H1 (cell line): ENCODE measurements around the gene TAOK1. TPM values are rescaled to one million over a fixed set of nuclear protein-coding genes. Genes with fewer than 3 reads are reported as not detected.

Experiments used
- CTCF ChIA-PET: fragments of 300-600 bp; sonication (Branson Sonifier 250); formaldehyde crosslinking; loops from one replicate; lab custom pipeline; 2021; ENCODE audit not compliant: partially characterized antibody; lab: Charles Lee
- POLR2A ChIA-PET: fragments of 300-600 bp; sonication (Branson Sonifier 250); formaldehyde crosslinking; loops from one replicate; lab custom pipeline; 2021; ENCODE audit warnings: inconsistent platforms; ENCODE audit not compliant: partially characterized antibody; lab: Charles Lee
- DNase-seq, 2 experiments: peaks; one replicate each; pipeline versions ENCODE4 v3.0.0 to v3.0.0-alpha.2; 2010 to 2022; ENCODE audit warnings: low spot score in 2 of 2, low read depth in 1 of 2, mixed read lengths in 1 of 2
- FAIRE-seq: peaks from 2 replicates; lab custom pipeline; 2011; peaks lifted over from hg19 to GRCh38; lab: Jason Lieb, UNC
- H2AFZ ChIP-seq: 2 replicates; pipeline ENCODE4 v1.8.1; 2012; ENCODE audit warnings: low read length, inconsistent platforms
- H2AK5ac ChIP-seq: 2 replicates; pipeline ENCODE4 v1.6.1; 2013; ENCODE audit warnings: low read depth, low read length
- H2BK120ac ChIP-seq: replicated peaks from 2 replicates; pipeline ENCODE3; 2013; ENCODE audit warnings: low read depth, low read length, inconsistent platforms
- H2BK12ac ChIP-seq: 2 replicates; pipeline ENCODE4 v1.6.1; 2013; ENCODE audit warnings: low read depth, low read length
- H2BK15ac ChIP-seq: 2 replicates; pipeline ENCODE4 v1.6.1; 2013; ENCODE audit warnings: low read length
- H2BK20ac ChIP-seq: 2 replicates; pipeline ENCODE4 v1.6.1; 2013; ENCODE audit warnings: low read length
- H2BK5ac ChIP-seq: 2 replicates; pipeline ENCODE4 v1.6.1; 2013; ENCODE audit warnings: low read depth, low read length
- H3K14ac ChIP-seq: 2 replicates; pipeline ENCODE4 v1.6.1; 2013; ENCODE audit warnings: inconsistent platforms; ENCODE audit not compliant: insufficient read length
- H3K18ac ChIP-seq: 2 replicates; pipeline ENCODE4 v1.6.1; 2013; ENCODE audit warnings: low read length; ENCODE audit errors: extremely low read depth
- H3K23ac ChIP-seq: 2 replicates; pipeline ENCODE4 v1.6.1; 2013; ENCODE audit warnings: inconsistent platforms; ENCODE audit not compliant: insufficient read length
- H3K23me2 ChIP-seq: 2 replicates; pipeline ENCODE4 v1.6.1; 2013; ENCODE audit warnings: low read depth, low read length
- H3K27ac ChIP-seq: 2 replicates; pipeline ENCODE4 v1.6.1; 2011; ENCODE audit warnings: low read depth, low read length, inconsistent platforms
- H3K27me3 ChIP-seq, 4 experiments: replicated peaks in 1 of 4; 1 replicate in 1 of 4; 2 replicates in 3 of 4; pipeline versions ENCODE4 v1.6.1 to v1.8.1; 2011 to 2013; ENCODE audit warnings: low read length in 3 of 4, mild to moderate bottlenecking in 3 of 4, inconsistent platforms in 2 of 4, mixed read lengths in 2 of 4, moderate library complexity in 1 of 4; ENCODE audit not compliant: control insufficient read depth in 3 of 4, insufficient read depth in 3 of 4; ENCODE audit errors: extremely low read depth in 1 of 4
- H3K36me3 ChIP-seq, 4 experiments: 2 replicates each; pipeline versions ENCODE4 v1.6.1 to v1.8.1; 2011 to 2013; ENCODE audit warnings: mild to moderate bottlenecking in 4 of 4, low read length in 3 of 4, moderate library complexity in 2 of 4, control low read depth in 1 of 4, inconsistent platforms in 1 of 4; ENCODE audit not compliant: insufficient read depth in 4 of 4, control insufficient read depth in 2 of 4
- H3K4ac ChIP-seq: replicated peaks from 2 replicates; pipeline ENCODE3; 2013; ENCODE audit warnings: low read length, low read depth, mixed read lengths, inconsistent platforms; ENCODE audit not compliant: insufficient read length
- H3K4me1 ChIP-seq, 4 experiments: replicated peaks in 1 of 4; 1 replicate in 1 of 4; 2 replicates in 3 of 4; pipeline versions ENCODE4 v1.6.1 to v1.8.1; 2011 to 2013; ENCODE audit warnings: low read length in 3 of 4, inconsistent platforms in 2 of 4, mixed read lengths in 1 of 4; ENCODE audit not compliant: insufficient read depth in 4 of 4, control insufficient read depth in 3 of 4
- H3K4me2 ChIP-seq, 2 experiments: 2 replicates each; pipeline versions ENCODE4 v1.6.1 to v1.8.1; 2011 to 2013; ENCODE audit warnings: low read depth in 2 of 2, low read length in 2 of 2, control low read depth in 1 of 2, inconsistent platforms in 1 of 2, mild to moderate bottlenecking in 1 of 2; ENCODE audit not compliant: insufficient read depth in 1 of 2
- H3K4me3 ChIP-seq, 4 experiments: fragments of 200-600, 300-600 bp in 1 of 4; sonication (generic), shearing (Covaris generic), sonication (Bioruptor Twin) in 1 of 4; 2 replicates each; pipeline versions ENCODE4 v1.5.1 to v1.8.1; 2011 to 2016; ENCODE audit warnings: low read length in 4 of 4, low read depth in 3 of 4, control low read depth in 2 of 4, inconsistent platforms in 2 of 4, mild to moderate bottlenecking in 2 of 4, mixed read lengths in 1 of 4, moderate library complexity in 1 of 4; ENCODE audit not compliant: insufficient read depth in 2 of 4; ENCODE audit errors: extremely low read depth in 1 of 4
- H3K56ac ChIP-seq: replicated peaks from 2 replicates; pipeline ENCODE3; 2013; ENCODE audit warnings: low read depth, mild to moderate bottlenecking, mixed read lengths, low read length, inconsistent platforms; ENCODE audit not compliant: insufficient read length
- H3K79me1 ChIP-seq: 2 replicates; pipeline ENCODE4 v1.6.1; 2013; ENCODE audit warnings: low read depth, low read length, control low read depth
- H3K79me2 ChIP-seq, 2 experiments: 2 replicates each; pipeline versions ENCODE4 v1.6.1 to v1.8.1; 2012 to 2013; ENCODE audit warnings: low read length in 2 of 2, mild to moderate bottlenecking in 2 of 2, inconsistent platforms in 1 of 2; ENCODE audit not compliant: insufficient read depth in 2 of 2, control insufficient read depth in 1 of 2
- H3K9ac ChIP-seq, 4 experiments: replicated peaks in 1 of 4; 1 replicate in 1 of 4; 2 replicates in 3 of 4; pipeline versions ENCODE4 v1.6.1 to v1.8.1; 2011 to 2013; ENCODE audit warnings: low read depth in 3 of 4, low read length in 3 of 4, control low read depth in 2 of 4, mild to moderate bottlenecking in 2 of 4, moderate library complexity in 2 of 4, inconsistent platforms in 1 of 4; ENCODE audit errors: extremely low read depth in 1 of 4
- H3K9me3 ChIP-seq, 2 experiments: 2 replicates each; pipeline versions ENCODE4 v1.6.1 to v1.8.1; 2012 to 2013; ENCODE audit warnings: mild to moderate bottlenecking in 2 of 2, moderate library complexity in 2 of 2, control low read depth in 1 of 2, inconsistent platforms in 1 of 2, low read depth in 1 of 2, low read length in 1 of 2, mixed read lengths in 1 of 2; ENCODE audit not compliant: insufficient read depth in 2 of 2
- H4K20me1 ChIP-seq, 2 experiments: replicated peaks in 1 of 2; 2 replicates each; pipeline versions ENCODE3 to v1.8.1; 2011 to 2013; ENCODE audit warnings: inconsistent platforms in 2 of 2, low read length in 2 of 2, mild to moderate bottlenecking in 1 of 2; ENCODE audit not compliant: insufficient read depth in 2 of 2, control insufficient read depth in 1 of 2
- H4K5ac ChIP-seq: 2 replicates; pipeline ENCODE4 v1.6.1; 2013; ENCODE audit warnings: low read length, low read depth, mixed read lengths, inconsistent platforms; ENCODE audit not compliant: insufficient read length
- H4K8ac ChIP-seq: 2 replicates; pipeline ENCODE4 v1.8.0; 2013; ENCODE audit warnings: mild to moderate bottlenecking, moderate library complexity, low read length, inconsistent platforms; ENCODE audit not compliant: insufficient read depth; ENCODE audit errors: extremely low read depth
- H4K91ac ChIP-seq: replicated peaks from 2 replicates; pipeline ENCODE3; 2013; ENCODE audit warnings: low read length, mixed read lengths, inconsistent platforms; ENCODE audit not compliant: insufficient read length
- ATF2 ChIP-seq: IDR thresholded peaks from 2 replicates; pipeline ENCODE4 v1.6.1; 2012; ENCODE audit warnings: low read length, inconsistent platforms
- BCL11A ChIP-seq, 2 experiments: IDR thresholded peaks; one replicate each; pipeline ENCODE4 v1.6.1; 2011; ENCODE audit warnings: low read depth in 2 of 2, low read length in 2 of 2, mild to moderate bottlenecking in 2 of 2
- CBX8 ChIP-seq: fragments of 300-800, 300-1000 bp; sonication (generic); IDR thresholded peaks from 2 replicates; pipeline ENCODE4 v1.7.1; 2016; ENCODE audit warnings: low read depth, low read length, borderline replicate concordance
- CTBP2 ChIP-seq: IDR thresholded peaks from 2 replicates; pipeline ENCODE4 v1.7.0; 2011; ENCODE audit warnings: borderline replicate concordance, mild to moderate bottlenecking, moderate library complexity, mixed read lengths, low read length; ENCODE audit not compliant: insufficient read depth, insufficient read length
- EGR1 ChIP-seq: IDR thresholded peaks from 2 replicates; pipeline ENCODE4 v1.6.1; 2011; ENCODE audit warnings: low read depth, low read length, borderline replicate concordance
- NRF1 ChIP-seq: IDR thresholded peaks from 2 replicates; pipeline ENCODE4 v1.6.1; 2011; ENCODE audit warnings: mild to moderate bottlenecking, low read depth, low read length, improper control_type of control experiment
- PHF8 ChIP-seq: fragments of 200-600 bp; sonication (generic); conservative IDR thresholded peaks from 2 replicates; pipeline ENCODE4 v1.7.1; 2012; ENCODE audit warnings: low read depth, mild to moderate bottlenecking, inconsistent platforms, low read length, moderate library complexity
- SRF ChIP-seq: IDR thresholded peaks from 2 replicates; pipeline ENCODE4 v1.6.1; 2011; ENCODE audit warnings: mild to moderate bottlenecking, low read depth, low read length, moderate library complexity
- TAF7 ChIP-seq: optimal IDR thresholded peaks from 2 replicates; pipeline ENCODE3; 2011; ENCODE audit warnings: low read depth, mild to moderate bottlenecking, inconsistent platforms, low read length, moderate library complexity, borderline replicate concordance
- TBP ChIP-seq: IDR thresholded peaks from 2 replicates; pipeline ENCODE4 v1.6.1; 2011; ENCODE audit warnings: low read depth, low read length, improper control_type of control experiment
- YY1 ChIP-seq: IDR thresholded peaks from 2 replicates; pipeline ENCODE4 v1.6.1; 2011; ENCODE audit warnings: low read depth, mild to moderate bottlenecking, low read length
- WGBS, 2 experiments: shearing (Covaris generic) in 1 of 2; methylation state at CpG; one replicate each; pipeline versions ENCODE4 v1.1.6 to v1.1.7; 2013 to 2015; ENCODE audit warnings: low lambda C conversion rate in 2 of 2, mixed read lengths in 2 of 2, inconsistent platforms in 1 of 2, low coverage in 1 of 2, missing lambda C conversion rate in 1 of 2; ENCODE audit not compliant: insufficient replicate concordance in 2 of 2, insufficient coverage in 1 of 2, insufficient read length in 1 of 2; ENCODE audit errors: extremely low coverage in 1 of 2, missing lambda C conversion rate in 1 of 2; 5-methylcytosine and 5-hydroxymethylcytosine counted together
- polyA plus RNA-seq, 7 experiments: library from polyadenylated mRNA; depleted of rRNA in 3 of 7; stranded (reverse) in 5 of 7; unstranded in 2 of 7; fragments of >200 nt in 5 of 7; fragments of 200-250 nt in 2 of 7; gene quantifications; 1 replicate in 5 of 7; 2 replicates in 1 of 7; 4 replicates in 1 of 7; pipeline versions ENCODE4 v1.2.1 to v1.2.3, GENCODE V29; 2011 to 2013; ENCODE audit warnings: missing spikeins in 2 of 7, mixed read lengths in 2 of 7
- total RNA-seq: library from RNA; stranded (reverse); fragmentation: NEBNext Ultra II Directional; extraction: Animal tissue kit (Norgen Biotek cat#: 25700); gene quantifications from 2 replicates; pipeline ENCODE4 v1.2.1, GENCODE V29; 2021

TAOK1 gene
- total and polyA plus RNA-seq, 2 of the 8 experiments (the other 6 are each of a cell fraction or from before 2014, with no cell fraction given), result 12.2 to 90.6 TPM

- Histone ChIP-seq H2BK20ac (no peak overlapping the region), H2AFZ (no peak overlapping the region), H4K5ac (no peak overlapping the region), H2BK12ac (no peak overlapping the region), H3K27ac (no peak overlapping the region), H3K4ac (no peak overlapping the region), H3K4me3 (no peak overlapping the region), H4K8ac (no peak overlapping the region), H3K14ac (no peak overlapping the region), H2AK5ac (no peak overlapping the region), H3K79me2 (no peaks in the 10 kb centered on the region)
- DNase-seq, result no peak
- TF ChIP-seq PHF8 (no peak), CBX8 (no peak), CTBP2 (no peak), SRF (no peak), NRF1 (no peak), YY1 (no peak), TBP (no peak), ATF2 (no peak), BCL11A (IDR thresholded peaks at IDR 0.05; ENCODE audit: low read depth in 2 of 2, low read length in 2 of 2) (no peak), TAF7 (no peak), EGR1 (no peak)
- TF ChIP-seq, all 59 proteins: peak for 0
- no peak for FAIRE-seq
- Histone ChIP-seq H3K9me3 (no peaks in the 10 kb centered on the region), H3K36me3 (peaks cover 0 to 30% (median 4%) of the 10 kb centered on the region in 4 experiments; a peak in 4 of 8 replicates), H4K91ac (no peak overlapping the region), H2BK15ac (no peak overlapping the region), H3K4me1 (no peaks in the 10 kb centered on the region), H3K79me1 (no peaks in the 10 kb centered on the region; the same call in 1 of the 2 replicates), H2BK120ac (no peak overlapping the region), H3K23ac (no peak overlapping the region), H3K56ac (no peak overlapping the region), H2BK5ac (no peak overlapping the region), H3K27me3 (no peaks in the 10 kb centered on the region), H3K23me2 (no peaks in the 10 kb centered on the region), H3K4me2 (no peak overlapping the region), H4K20me1 (no peaks in the 10 kb centered on the region), H3K9ac (no peak overlapping the region), H3K18ac (no peak overlapping the region)
- POLR2A ChIA-PET, result interaction anchor here (0.5 to 0.9 kb wide), 2 partner anchors 80 to 121 kb away, joined by 3 read pairs; no protein-coding TSS in a partner anchor
- 92% methylated on average over 2 of the region's 2 CpGs; no CpG with 5 or more reads in 1 of the 2 experiments for WGBS, 2 experiments
- CTCF ChIA-PET, result interaction anchor here (1.0 to 1.4 kb wide), 2 partner anchors 61 to 106 kb away, joined by 3 read pairs; no protein-coding TSS in a partner anchor
Measured at GRCh38 chr17:29475891-29476290, 85.7 kb downstream of the TAOK1 start.
